Pons (tissue), 1 donor: ENCODE data around the gene COX18.
A peak's percentile ranks its signal among the peaks of the same experiment; 100 is the strongest.

Source experiments
- DNase-seq: peaks from one replicate; pipeline ENCODE4 v3.0.0-alpha.2; 2016; ENCODE audit warnings: low spot score

The COX18 gene

GRCh38 chr4:73053076-73053475 is 16.4 kb downstream of the COX18 start:
- DNase-seq = no peak

DNA sequence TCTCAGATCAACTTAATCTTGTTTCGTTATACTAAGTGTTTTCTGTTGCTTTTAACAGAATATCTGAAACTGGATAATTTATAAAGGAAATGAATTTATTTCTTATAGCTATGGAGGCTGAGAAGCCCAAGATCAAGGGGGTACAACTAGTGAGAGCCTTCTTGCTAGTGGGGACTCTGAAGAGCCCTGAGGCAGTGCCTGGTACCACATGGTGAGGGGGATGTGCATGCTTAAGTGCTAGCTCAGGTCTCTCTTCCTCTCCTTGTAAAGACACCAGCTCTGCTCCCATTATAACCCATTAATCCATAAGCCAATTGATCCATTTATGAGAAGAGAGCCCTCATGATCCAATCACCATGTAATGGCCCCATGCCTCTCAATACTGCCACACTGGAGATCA is 17.9 kb downstream of the COX18 start:
- DNase-seq = no peak

GRCh38 chr4:73045879-73046278 is 23.6 kb downstream of the COX18 start:
- no peak for DNase-seq

DNA sequence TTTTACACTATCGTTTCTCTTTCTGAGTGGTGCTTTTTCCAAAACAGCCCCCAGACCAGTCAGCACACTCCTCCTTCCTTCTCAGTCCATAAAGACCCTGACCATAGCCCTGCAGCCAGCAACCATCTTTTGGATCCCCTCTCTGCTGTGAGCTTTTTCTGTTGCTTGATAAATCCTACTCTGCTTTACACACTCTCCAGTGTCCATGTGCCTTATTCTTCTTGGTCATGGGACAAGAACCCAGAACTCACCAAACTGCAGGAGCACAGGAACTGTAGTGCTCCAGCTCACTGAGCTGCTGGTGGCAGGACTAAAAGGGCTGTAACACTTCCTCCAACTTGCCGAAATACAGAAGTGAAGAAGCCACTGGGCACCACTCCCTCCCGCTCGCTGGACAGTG is 32.5 kb downstream of the COX18 start:
- no peak for DNase-seq

DNA sequence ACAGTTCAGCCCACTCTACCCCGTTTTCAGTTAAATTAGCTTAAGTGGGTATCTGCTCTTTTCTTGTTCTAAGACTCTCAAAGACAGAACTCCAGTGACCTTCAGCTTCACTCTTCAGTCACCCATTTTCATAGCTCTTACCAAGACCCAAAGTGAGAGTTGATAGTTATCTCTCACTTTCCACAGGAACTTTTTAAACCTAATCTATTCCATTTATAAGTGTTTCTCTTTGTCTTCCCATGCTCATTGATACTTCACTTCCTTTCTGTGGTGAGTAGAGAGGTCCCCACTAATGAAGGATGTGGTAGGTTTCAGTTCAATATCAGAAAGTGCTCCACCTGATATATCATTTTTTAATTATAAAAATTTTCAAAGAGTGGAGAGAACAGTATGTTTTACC is 33.4 kb downstream of the COX18 start:
- DNase-seq = no peak

DNA sequence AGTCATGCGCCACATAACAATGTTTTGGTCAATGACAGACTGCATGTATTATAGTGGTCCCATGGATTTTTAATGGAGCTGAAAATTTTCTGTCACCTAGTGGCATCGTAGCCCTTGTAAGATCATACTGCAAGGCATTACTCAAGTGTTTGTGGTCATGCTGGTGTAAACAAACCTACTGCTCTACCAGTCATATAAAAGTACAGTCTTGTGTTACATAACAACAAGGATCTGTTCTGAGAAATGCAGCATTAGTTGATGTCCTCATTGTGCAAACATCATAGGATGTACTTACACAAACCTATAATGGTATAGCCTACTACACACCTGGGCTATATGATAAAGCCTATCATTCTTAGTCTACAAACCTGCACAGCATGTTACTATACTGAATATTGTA is 34.6 kb downstream of the COX18 start:
- no peak for DNase-seq

DNA sequence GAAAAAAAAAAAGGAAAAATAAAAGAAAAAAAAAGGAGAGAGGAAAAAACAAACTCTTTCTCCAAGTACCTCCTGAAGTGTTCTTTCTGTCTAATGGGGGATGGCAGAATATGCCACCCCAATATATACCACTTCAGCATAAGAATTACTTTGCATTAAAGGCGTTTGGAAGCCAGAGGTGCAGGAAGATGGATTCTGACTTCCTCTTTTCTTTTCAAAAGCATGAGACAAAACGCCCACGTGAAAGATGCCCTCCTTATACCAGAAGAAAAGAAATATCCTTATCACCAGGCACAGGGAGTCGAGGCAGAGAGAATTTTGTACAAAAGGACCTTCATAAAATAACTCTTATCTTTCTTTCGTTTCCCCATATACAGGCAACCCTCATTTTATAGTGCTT is 40.9 kb downstream of the COX18 start:
- DNase-seq = no peak

GRCh38 chr4:73021634-73022033 is 47.9 kb downstream of the COX18 start:
- peak; percentile 1 for DNase-seq

DNA sequence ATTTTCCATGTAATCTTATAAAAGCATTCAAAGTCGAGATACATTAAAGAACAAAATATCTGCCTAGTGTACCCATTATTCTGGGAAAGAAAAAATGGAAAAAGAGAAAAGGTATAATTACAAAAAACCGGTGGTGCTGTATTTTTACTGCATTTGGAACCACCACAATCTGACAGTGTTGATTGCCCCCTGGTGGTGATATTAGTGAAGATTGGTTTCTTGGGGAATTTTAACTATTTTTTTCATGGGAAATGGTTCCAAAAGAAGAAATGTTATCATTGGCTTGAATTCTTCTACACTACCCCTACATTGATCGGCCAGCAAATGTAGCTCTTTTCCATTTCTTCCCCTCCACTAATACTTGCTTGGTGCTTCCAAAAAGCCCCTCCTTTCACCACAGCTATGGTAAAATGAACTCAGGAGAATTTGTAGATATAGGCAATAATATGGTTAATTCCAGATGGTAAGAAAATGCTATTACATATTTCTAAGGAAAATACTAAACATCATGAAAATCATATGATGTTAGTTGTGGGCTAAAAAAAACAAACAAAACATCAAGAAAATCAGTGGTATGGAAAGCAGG is 50.0 kb downstream of the COX18 start:
- DNase-seq = peak; percentile 47

GRCh38 chr4:73018595-73018994 is 50.9 kb downstream of the COX18 start:
- DNase-seq = no peak

GRCh38 chr4:73013310-73013709 is 56.2 kb downstream of the COX18 start:
- no peak for DNase-seq

DNA sequence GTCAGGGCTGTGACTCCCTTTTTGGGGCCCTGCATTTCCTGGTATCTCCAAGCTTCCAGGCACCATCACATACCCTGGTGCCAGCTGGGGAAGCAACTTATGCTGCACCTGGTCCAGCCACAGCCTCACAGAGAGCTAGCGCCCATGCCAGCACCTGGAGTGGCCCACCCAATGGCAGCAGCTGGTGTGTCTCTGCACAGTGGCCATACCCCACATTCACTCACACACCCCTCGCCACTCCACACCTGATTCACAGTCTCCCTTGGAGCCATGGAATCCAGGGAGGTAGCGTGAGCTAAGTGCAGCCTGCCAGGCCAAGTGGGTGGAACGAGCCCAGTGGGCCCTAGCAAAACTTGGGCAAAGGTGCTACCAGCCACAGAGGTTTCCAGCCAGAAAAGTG is 56.8 kb downstream of the COX18 start:
- DNase-seq = no peak

DNA sequence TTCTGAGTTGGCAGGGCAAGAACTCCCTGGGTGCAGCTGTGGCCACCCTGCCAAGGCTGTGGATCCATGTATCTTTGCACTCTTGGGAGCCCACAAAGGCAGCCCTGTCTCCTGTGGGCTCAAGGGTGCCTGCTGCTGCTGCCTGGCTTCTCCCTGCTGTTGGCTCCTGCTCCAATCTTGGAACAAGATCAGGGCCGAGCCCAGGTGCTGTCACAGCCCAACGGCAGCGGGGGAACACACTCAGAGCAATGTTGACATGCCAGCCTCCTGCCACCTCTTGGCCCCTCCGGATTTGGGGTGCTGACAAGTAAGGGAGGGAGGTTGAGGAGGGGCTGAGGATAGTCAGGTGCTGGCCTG is 57.9 kb downstream of the COX18 start:
- no peak for DNase-seq

GRCh38 chr4:73010789-73011628 is 58.5 kb downstream of the COX18 start:
- DNase-seq = no peak

- DNase-seq = no peak
Observed at GRCh38 chr4:73007526-73008100, 61.9 kb downstream of the COX18 start.

- DNase-seq = no peak
Observed at GRCh38 chr4:73006286-73006990, 63.1 kb downstream of the COX18 start.

GRCh38 chr4:73005514-73005913 is 64.0 kb downstream of the COX18 start:
- no peak for DNase-seq
